Measurements from ENCODE around the gene HNRNPR.

GRCh38 chr1:23380719-23381118 is 36.6 kb upstream of the HNRNPR start:
- TF ChIP-seq POLR2A (IDR thresholded peaks at IDR 0.05) (no peak), CTCF (IDR thresholded peaks at IDR 0.05) (no peak), POLR2AphosphoS5 (IDR thresholded peaks at IDR 0.05) (no peak)

All from breast epithelium (tissue), 3 donors.